Aorta (tissue), 5 donors: ENCODE data around the gene KIF13A. TPM values are rescaled to one million over a fixed set of nuclear protein-coding genes. Genes with fewer than 3 reads are reported as not detected.

Experiments used
- ATAC-seq: fragments of 200-7000 bp; cut with Tn5 transposase; one replicate; pipeline ENCODE4 v1.9.1; 2022; ENCODE audit warnings: moderate library complexity; ENCODE audit not compliant: low FRiP score
- DNase-seq, 2 donors: peaks; one replicate each; pipeline ENCODE4 v3.0.0-alpha.2; 2020
- H3K27ac ChIP-seq, 2 donors: one replicate each; pipeline ENCODE4 v1.5.1; 2013; ENCODE audit warnings: low read length in 2 of 2, mild to moderate bottlenecking in 2 of 2, moderate library complexity in 2 of 2, control low read depth in 1 of 2, inconsistent platforms in 1 of 2, low read depth in 1 of 2
- H3K27me3 ChIP-seq, 2 donors: one replicate each; pipeline ENCODE4 v1.6.1; 2013; ENCODE audit warnings: control low read depth in 1 of 2, low read length in 1 of 2, mild to moderate bottlenecking in 1 of 2, moderate library complexity in 1 of 2; ENCODE audit not compliant: insufficient read depth in 2 of 2, control insufficient read depth in 1 of 2
- H3K36me3 ChIP-seq, 2 donors: one replicate each; pipeline ENCODE4 v1.6.1; 2013; ENCODE audit warnings: control low read depth in 1 of 2, low read length in 1 of 2, mild to moderate bottlenecking in 1 of 2; ENCODE audit not compliant: insufficient read depth in 2 of 2, control insufficient read depth in 1 of 2
- H3K4me1 ChIP-seq, 2 donors: one replicate each; pipeline ENCODE4 v1.6.1; 2013; ENCODE audit warnings: low read length in 2 of 2, control low read depth in 1 of 2, mild to moderate bottlenecking in 1 of 2, moderate library complexity in 1 of 2; ENCODE audit not compliant: insufficient read depth in 2 of 2, control insufficient read depth in 1 of 2
- H3K4me3 ChIP-seq, 2 donors: one replicate each; pipeline ENCODE4 v1.5.1; 2013; ENCODE audit warnings: low read length in 2 of 2, control low read depth in 1 of 2, mild to moderate bottlenecking in 1 of 2
- H3K9me3 ChIP-seq: one replicate; pipeline ENCODE4 v1.6.1; 2013; ENCODE audit warnings: mild to moderate bottlenecking, low read length; ENCODE audit not compliant: control insufficient read depth
- WGBS, 2 donors: extraction: QIAGEN DNeasy Blood & Tissue Kit; methylation state at CpG; one replicate each; pipeline ENCODE4 v1.1.7; 2013; 5-methylcytosine and 5-hydroxymethylcytosine counted together
- intact Hi-C, 2 donors: fragments of 100-400 bp; cut with DNase I; formaldehyde crosslinking; loops; one replicate each; pipeline versions ENCODE4 v1.14.2 to v1.15.0; 2022
- polyA plus RNA-seq, 2 donors: library from polyadenylated mRNA; stranded (reverse); fragments of 200-250 nt; gene quantifications; one replicate each; pipeline ENCODE4 v1.2.3, GENCODE V29; 2013
- total RNA-seq, 2 donors: library from RNA; stranded (reverse); fragmentation: NEBNext Ultra II Directional; extraction: Animal tissue kit (Norgen Biotek cat#: 25700); gene quantifications; one replicate each; pipeline ENCODE4 v1.2.1, GENCODE V29; 2021
- donor health status: healthy with polysubstance abuse.
- donor health status: Bipolar disorder and iron deficiency.
- donor health status: DM: no; HTN: no; CAD: no.
- donor health status: DM: no; HTN: no; CAD: no.
- donor health status: DM: yes; HTN: yes; CAD: no.

The KIF13A gene
- total and polyA plus RNA-seq, 4 donors, result 52.6 to 109 (median 72.6) TPM

GRCh38 chr6:17907406-17908229, 79.8 kb downstream of the KIF13A start:
- 64 to 72% methylated on average over 7 of the region's 7 CpGs for WGBS, 2 donors
- peak; percentile 77 to 81 for DNase-seq
- intact Hi-C loops, result loop anchor here in 1 of 2 donors (5.0 kb wide), 1 partner anchor 80 kb away; the partner anchor contains the start of gene KIF13A
- Histone ChIP-seq H3K27ac (no peak overlapping the region), H3K27me3 (no peaks in the 10 kb centered on the region), H3K9me3 (no peaks in the 10 kb centered on the region), H3K4me1 (peaks cover 10% of the 10 kb centered on the region in 2 donors), H3K4me3 (no peak overlapping the region), H3K36me3 (no peaks in the 10 kb centered on the region)
- ATAC-seq, result peak; percentile 84

- no peaks in the 10 kb centered on the region for H3K27me3 ChIP-seq
- ATAC-seq (no peak), DNase-seq (no peak)
- no peak overlapping the region for H3K4me3 ChIP-seq
- no peaks in the 10 kb centered on the region for H3K36me3 ChIP-seq
- intact Hi-C loops, result loop anchor here in 1 of 2 donors (5.0 kb wide), 1 partner anchor 81 kb away; the partner anchor contains the start of gene KIF13A
- WGBS, 2 donors, result 92 to 98% methylated on average over 2 of the region's 2 CpGs
- no peak overlapping the region for H3K27ac ChIP-seq
- peaks cover 10 to 12% of the 10 kb centered on the region in 2 donors for H3K4me1 ChIP-seq
- no peaks in the 10 kb centered on the region for H3K9me3 ChIP-seq
Observed at GRCh38 chr6:17905611-17906592, 81.5 kb downstream of the KIF13A start.

GRCh38 chr6:17904491-17905120, 82.8 kb downstream of the KIF13A start:
- 92 to 93% methylated on average over 6 of the region's 6 CpGs for WGBS, 2 donors
- Histone ChIP-seq H3K9me3 (no peaks in the 10 kb centered on the region), H3K4me1 (peaks cover 10 to 14% of the 10 kb centered on the region in 2 donors), H3K27ac (no peak overlapping the region), H3K36me3 (no peaks in the 10 kb centered on the region), H3K27me3 (no peaks in the 10 kb centered on the region), H3K4me3 (no peak overlapping the region)
- ATAC-seq (no peak), DNase-seq (no peak)
- intact Hi-C loops, result loop anchor here in 1 of 2 donors (5.0 kb wide), 1 partner anchor 83 kb away; the partner anchor contains the start of gene KIF13A

GRCh38 chr6:17902974-17903373, 84.5 kb downstream of the KIF13A start:
- no peaks in the 10 kb centered on the region for H3K36me3 ChIP-seq
- H3K4me3 ChIP-seq, result no peak overlapping the region
- no peak overlapping the region for H3K27ac ChIP-seq
- intact Hi-C loops, result no loop called here
- DNase-seq (no peak), ATAC-seq (no peak)
- H3K27me3 ChIP-seq, result no peaks in the 10 kb centered on the region
- H3K4me1 ChIP-seq, result peaks cover 10 to 11% of the 10 kb centered on the region in 2 donors
- 28 to 35% methylated on average over 1 of the region's 1 CpG for WGBS, 2 donors
- H3K9me3 ChIP-seq, result no peaks in the 10 kb centered on the region

GRCh38 chr6:17901493-17901892, 85.9 kb downstream of the KIF13A start:
- no peak for ATAC-seq
- peaks cover 4 to 10% of the 10 kb centered on the region in 2 donors for H3K4me1 ChIP-seq
- intact Hi-C loops, result no loop called here

GRCh38 chr6:17900011-17900410, 87.4 kb downstream of the KIF13A start:
- WGBS, 2 donors, result 78 to 84% methylated on average over 2 of the region's 2 CpGs
- H3K27me3 ChIP-seq, result no peaks in the 10 kb centered on the region
- H3K36me3 ChIP-seq, result peaks cover 3 to 4% of the 10 kb centered on the region in 2 donors
- H3K27ac ChIP-seq, result no peak overlapping the region
- H3K9me3 ChIP-seq, result peaks cover 3% of the 10 kb centered on the region
- intact Hi-C loops, result no loop called here
- H3K4me3 ChIP-seq, result no peak overlapping the region
- ATAC-seq (no peak), DNase-seq (no peak)
- H3K4me1 ChIP-seq, result peaks cover 0 to 3% of the 10 kb centered on the region in 2 donors

More at GRCh38 chr6:17901493-17901892, 85.9 kb downstream of the KIF13A start:
- no peak overlapping the region for H3K27ac ChIP-seq
- peaks cover 0 to 3% of the 10 kb centered on the region in 2 donors for H3K36me3 ChIP-seq
- H3K9me3 ChIP-seq, result no peaks in the 10 kb centered on the region
- no peak overlapping the region for H3K4me3 ChIP-seq
- no peaks in the 10 kb centered on the region for H3K27me3 ChIP-seq
- DNase-seq, result no peak

GRCh38 chr6:17899491-17899890, 87.9 kb downstream of the KIF13A start:
- WGBS, 2 donors, result 87 to 94% methylated on average over 4 of the region's 4 CpGs
- H3K36me3 ChIP-seq, result peaks cover 3 to 4% of the 10 kb centered on the region in 2 donors
- H3K27ac ChIP-seq, result no peak overlapping the region
- no peaks in the 10 kb centered on the region for H3K27me3 ChIP-seq
- peaks cover 3% of the 10 kb centered on the region for H3K9me3 ChIP-seq
- DNase-seq, result no peak
- ATAC-seq, result no peak
- intact Hi-C loops, result no loop called here
- H3K4me3 ChIP-seq, result no peak overlapping the region
- peaks cover 0 to 3% of the 10 kb centered on the region in 2 donors for H3K4me1 ChIP-seq

GRCh38 chr6:17897681-17898080, 89.8 kb downstream of the KIF13A start:
- Histone ChIP-seq H3K4me3 (no peak overlapping the region), H3K27ac (no peak overlapping the region), H3K4me1 (peaks cover 0 to 3% of the 10 kb centered on the region in 2 donors), H3K9me3 (peaks cover 3% of the 10 kb centered on the region), H3K27me3 (no peaks in the 10 kb centered on the region), H3K36me3 (peaks cover 3 to 4% of the 10 kb centered on the region in 2 donors)
- 87 to 100% methylated on average over 1 of the region's 1 CpG for WGBS, 2 donors
- ATAC-seq, result no peak
- no peak for DNase-seq
- intact Hi-C loops, result no loop called here
